ENCODE data around the gene MCF2L.

MCF2L gene

DNA sequence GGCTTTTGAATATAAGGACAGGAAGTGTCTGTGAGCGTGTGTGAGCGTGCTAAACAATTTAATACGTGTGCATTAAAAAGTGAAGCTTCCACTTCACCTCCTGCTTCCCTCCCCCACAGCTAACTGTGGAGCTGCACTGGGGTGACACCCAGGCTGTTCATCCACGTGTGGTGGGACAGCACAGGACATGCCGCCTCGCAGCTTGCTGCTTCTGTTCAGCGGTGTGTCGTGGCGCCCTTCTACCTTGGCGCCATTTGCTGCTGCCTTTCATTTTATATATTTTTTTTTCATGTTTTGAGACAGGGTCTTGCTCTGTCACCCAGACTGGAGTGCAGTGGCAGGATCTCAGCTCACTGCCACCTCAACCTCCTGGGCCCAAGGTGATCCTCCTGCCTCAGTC lies 63.3 kb downstream of the MCF2L start:
- TF ChIP-seq, protein P1, sequence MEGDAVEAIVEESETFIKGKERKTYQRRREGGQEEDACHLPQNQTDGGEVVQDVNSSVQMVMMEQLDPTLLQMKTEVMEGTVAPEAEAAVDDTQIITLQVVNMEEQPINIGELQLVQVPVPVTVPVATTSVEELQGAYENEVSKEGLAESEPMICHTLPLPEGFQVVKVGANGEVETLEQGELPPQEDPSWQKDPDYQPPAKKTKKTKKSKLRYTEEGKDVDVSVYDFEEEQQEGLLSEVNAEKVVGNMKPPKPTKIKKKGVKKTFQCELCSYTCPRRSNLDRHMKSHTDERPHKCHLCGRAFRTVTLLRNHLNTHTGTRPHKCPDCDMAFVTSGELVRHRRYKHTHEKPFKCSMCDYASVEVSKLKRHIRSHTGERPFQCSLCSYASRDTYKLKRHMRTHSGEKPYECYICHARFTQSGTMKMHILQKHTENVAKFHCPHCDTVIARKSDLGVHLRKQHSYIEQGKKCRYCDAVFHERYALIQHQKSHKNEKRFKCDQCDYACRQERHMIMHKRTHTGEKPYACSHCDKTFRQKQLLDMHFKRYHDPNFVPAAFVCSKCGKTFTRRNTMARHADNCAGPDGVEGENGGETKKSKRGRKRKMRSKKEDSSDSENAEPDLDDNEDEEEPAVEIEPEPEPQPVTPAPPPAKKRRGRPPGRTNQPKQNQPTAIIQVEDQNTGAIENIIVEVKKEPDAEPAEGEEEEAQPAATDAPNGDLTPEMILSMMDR (conservative IDR thresholded peaks at IDR 0.05; ENCODE audit: low read depth, low read length) = no peak
- DNase-seq (ENCODE audit: low read depth) = no peak
- no peak overlapping the region for H3K4me3 ChIP-seq (ENCODE audit: low read depth, low read length)

DNA sequence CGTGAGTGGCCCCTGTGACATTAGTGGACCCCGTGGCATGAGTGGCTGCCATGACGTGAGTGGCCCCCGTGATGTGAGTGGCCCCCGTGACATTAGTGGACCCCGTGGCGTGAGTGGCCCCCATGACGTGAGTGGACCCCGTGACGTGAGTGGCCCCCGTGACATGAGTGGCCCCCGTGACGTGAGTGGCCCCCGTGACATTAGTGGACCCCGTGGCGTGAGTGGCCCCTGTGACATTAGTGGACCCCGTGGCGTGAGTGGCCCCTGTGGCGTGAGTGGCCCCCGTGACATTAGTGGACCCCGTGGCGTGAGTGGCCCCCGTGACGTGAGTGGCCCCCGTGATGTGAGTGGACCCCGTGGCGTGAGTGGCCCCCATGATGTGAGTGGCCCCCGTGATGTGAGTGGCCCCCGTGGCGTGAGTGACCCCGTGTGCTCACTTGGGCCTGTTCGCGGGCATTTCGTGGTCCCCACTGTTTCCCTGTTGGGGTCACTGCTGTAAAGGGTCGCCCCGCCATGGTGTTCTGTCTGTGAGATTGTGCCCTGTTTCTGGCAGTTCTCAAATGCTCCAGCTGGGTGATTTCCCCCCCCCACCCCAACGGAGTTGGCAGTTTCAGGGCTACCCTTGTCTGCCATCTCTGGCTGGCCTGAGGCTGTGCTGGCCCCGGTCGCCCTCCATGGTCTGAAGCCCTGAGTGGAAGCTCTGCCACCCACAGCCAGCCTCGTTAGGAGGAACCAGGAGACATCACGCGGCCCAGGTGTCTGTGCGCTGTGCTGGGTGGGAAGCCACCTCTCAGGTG lies 64.2 kb downstream of the MCF2L start:
- TF ChIP-seq, protein P1 (conservative IDR thresholded peaks at IDR 0.05; ENCODE audit: low read depth, low read length) = no peak

DNA sequence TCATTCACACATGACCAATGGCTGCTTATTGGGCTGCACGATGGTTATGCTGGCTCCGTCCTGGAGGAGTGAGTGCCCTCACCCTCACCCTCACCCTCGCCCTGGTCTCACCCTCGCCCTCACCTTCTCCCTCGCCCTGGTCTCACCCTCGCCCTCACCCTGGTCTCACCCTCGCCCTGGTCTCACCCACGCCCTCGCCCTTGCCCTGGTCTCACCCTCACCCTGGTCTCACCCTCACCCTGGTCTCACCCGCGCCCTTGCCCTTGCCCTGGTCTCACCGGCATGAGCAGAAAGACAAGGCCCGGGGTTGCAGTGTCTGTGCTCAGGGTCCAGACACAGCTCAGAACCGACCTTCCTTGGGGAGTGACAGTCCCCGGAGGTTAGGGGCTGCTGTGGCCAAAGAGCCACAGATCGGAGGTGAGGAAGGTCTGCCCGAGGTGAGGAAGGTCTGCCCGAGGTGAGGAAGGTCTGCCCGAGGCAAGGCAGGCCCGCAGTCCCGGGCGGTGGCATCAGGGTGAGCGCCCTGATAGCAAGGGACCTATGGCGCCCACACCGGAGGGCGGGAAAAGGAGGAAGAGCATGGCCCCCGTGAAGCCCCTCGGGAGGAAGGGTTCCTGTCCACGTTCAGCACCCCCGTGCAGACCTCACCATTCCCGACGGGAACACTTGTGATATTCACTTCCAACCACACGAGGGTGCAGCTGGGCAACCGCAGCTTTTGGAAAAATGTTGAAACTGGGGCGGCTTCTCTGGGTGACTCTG lies 65.6 kb downstream of the MCF2L start:
- TF ChIP-seq, protein P1 (conservative IDR thresholded peaks at IDR 0.05; ENCODE audit: low read depth, low read length) = peak; percentile 86
- DNase-seq (ENCODE audit: low read depth) = peak; percentile 70
- no peak overlapping the region for H3K4me3 ChIP-seq (ENCODE audit: low read depth, low read length)

More for the DNA sequence above, 64.2 kb downstream of the MCF2L start:
- no peak overlapping the region for H3K4me3 ChIP-seq (ENCODE audit: low read depth, low read length)
- DNase-seq (ENCODE audit: low read depth) = no peak

DNA sequence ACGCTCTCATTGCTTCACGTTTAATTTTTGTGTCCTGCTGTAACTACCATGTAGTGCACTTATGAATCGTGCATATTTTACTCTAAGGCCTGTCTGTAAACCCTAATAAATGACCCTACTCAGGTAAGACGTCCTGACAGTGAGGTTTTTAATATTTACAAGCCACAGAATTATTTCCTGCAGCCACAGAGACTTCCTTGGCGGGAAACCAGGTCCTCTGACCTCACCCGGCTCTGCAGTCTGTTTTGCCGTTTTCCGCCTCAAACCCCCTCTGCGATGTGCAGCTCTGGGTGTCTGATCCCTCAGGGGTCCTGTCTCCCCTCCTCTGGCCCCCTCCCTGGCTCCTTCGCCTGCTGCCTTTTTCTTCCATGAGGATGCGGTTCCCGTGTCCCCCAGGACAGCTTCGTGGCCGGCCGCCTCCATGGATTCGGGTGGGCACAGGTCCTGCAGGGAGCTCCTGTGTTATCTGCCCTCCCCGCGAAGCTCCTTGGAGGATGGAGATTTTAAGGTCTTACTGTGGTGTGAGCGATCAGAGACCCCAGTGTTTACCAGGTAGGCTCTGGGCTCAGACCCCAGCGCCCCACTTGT lies 66.3 kb downstream of the MCF2L start:
- TF ChIP-seq, protein P1 (conservative IDR thresholded peaks at IDR 0.05; ENCODE audit: low read depth, low read length) = no peak
- no peak overlapping the region for H3K4me3 ChIP-seq (ENCODE audit: low read depth, low read length)
- no peak for DNase-seq (ENCODE audit: low read depth)

DNA sequence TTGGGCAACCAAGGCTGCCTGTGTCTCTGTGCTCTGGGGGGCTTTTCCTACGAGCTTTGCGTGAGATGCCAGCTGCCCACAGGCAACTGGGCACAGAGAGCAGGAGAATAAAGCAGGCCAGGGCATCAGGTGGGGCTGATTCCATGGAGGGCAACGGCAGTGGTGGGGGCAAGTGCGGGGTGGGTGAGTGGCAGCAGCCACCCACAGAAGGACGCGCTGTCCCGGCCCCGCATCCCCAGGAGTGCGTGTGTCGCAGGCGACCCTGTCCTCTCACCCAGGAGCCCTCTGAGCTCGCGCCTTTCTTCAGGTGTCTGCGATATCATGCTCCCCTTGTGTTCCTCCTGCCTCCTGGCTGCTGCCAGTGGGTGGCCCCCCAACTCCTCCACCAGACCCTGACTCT lies 67.4 kb downstream of the MCF2L start:
- H3K4me3 ChIP-seq (ENCODE audit: low read depth, low read length) = no peak overlapping the region
- DNase-seq (ENCODE audit: low read depth) = no peak
- TF ChIP-seq, protein P1 (conservative IDR thresholded peaks at IDR 0.05; ENCODE audit: low read depth, low read length) = no peak

DNA sequence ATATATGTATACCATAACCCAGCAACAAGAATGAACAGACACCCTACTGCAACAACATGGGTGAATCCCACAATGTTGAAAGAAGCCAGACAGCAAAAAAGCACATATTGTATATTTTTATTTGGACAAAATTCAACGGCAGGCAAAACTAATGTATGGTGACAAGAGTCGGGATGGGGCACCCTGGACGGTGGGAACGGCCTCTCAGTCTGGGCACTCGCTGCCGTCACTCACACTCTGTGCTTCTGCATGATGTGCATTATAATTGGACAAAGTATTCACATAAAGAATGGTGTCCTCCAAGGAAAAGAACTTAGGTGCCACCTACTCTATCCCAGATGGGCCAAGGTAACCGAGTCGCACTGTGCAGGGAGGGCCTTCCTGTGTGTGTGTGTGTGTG lies 71.0 kb downstream of the MCF2L start:
- TF ChIP-seq, protein P1 (conservative IDR thresholded peaks at IDR 0.05; ENCODE audit: low read depth, low read length) = no peak
- no peak for DNase-seq (ENCODE audit: low read depth)
- H3K4me3 ChIP-seq (ENCODE audit: low read depth, low read length) = no peak overlapping the region
